Measurements from ENCODE around the gene SAMD8. TPM values are rescaled to one million over a fixed set of nuclear protein-coding genes. Genes with fewer than 3 reads are reported as not detected.
"Not testable (repeated sequence)": the region's sequence is repeated elsewhere in the genome, so short reads cannot be mapped to it uniquely, and the experiment has no call there.

The SAMD8 gene
- total RNA-seq, 2 experiments from 2014 or later, result 20.5 to 20.9 TPM

DNA sequence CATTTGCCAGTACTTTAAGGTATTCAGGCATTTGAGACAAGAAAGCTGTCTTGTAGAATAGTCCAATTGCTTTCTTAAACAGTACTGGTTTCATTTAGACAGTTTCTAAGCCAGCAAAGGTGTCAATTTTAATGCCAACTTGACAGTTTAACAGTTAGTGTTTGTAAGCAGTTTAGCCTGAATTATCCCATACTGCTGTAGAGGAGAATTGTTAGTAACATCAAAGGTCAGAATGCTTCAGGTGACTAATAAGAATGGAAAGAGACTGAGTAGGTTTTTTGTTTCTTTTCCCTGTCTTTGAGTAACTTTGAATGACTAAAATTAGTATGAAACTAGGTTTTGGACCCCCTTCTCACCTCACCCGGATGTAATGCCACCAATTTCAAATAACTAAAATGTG is 69.6 kb downstream of the SAMD8 start:
- Mint-ChIP-seq H3K9me3 (ENCODE audit: low read depth) (no peaks in the 10 kb centered on the region), H3K27ac (peak overlapping the region; percentile 51), H3K27me3 (no peaks in the 10 kb centered on the region), H3K4me3 (no peak overlapping the region), H3K36me3 (ENCODE audit: low read depth) (peaks cover 23% of the 10 kb centered on the region), H3K4me1 (peaks cover 32% of the 10 kb centered on the region)
- intact Hi-C loops (cut with DNase I, micrococcal nuclease), result loop anchor here (2.0 to 10.0 kb wide), 3 partner anchors 44 to 68 kb away; partner anchors contain the start of gene SAMD8 (in 1 of the 2)
- ATAC-seq (peak; percentile 80), DNase-seq (no peak)
- ChIA-PET POLR2A (interaction anchor here (0.6 to 0.7 kb wide), 2 partner anchors 87 to 1554 kb away, joined by 4 to 5 read pairs; no protein-coding TSS in a partner anchor), CTCF (interaction anchor here (0.6 to 1.5 kb wide), 4 partner anchors 8 to 54 kb away, joined by 3 to 5 read pairs (median 3); partner anchors contain the start of gene VDAC2)

DNA sequence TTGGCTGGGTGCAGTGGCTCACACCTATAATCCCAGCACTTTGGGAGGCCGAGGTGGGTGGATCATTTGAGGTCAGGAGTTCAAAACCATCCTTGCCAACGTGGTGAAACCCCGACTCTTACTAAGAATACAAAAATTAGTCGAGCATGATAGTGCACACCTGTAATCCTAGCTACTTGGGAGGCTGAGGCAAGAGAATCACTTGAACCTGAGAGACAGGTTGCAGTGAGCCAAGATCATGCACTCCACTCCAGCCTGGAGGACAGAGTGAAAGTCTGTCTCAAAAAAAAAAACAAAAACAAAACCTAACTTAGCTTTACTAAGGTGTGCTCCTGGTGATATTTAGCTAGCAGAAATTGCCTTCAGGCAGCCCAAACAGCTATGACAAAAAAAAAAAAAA is 74.9 kb downstream of the SAMD8 start:
- ChIA-PET CTCF (interaction anchor here (1.3 to 2.4 kb wide), 4 partner anchors 18 to 51 kb away, joined by 3 to 8 read pairs (median 5); partner anchors contain the start of gene VDAC2), POLR2A (interaction anchor here (0.6 kb wide), 1 partner anchor 132 kb away, joined by 5 read pairs; no protein-coding TSS in a partner anchor)
- peaks cover 14% of the 10 kb centered on the region for H3K4me1 Mint-ChIP-seq
- intact Hi-C loops (cut with DNase I, micrococcal nuclease), result loop anchor here in 1 of 2 experiments (10.0 kb wide), 1 partner anchor 72 kb away; the partner anchor contains the start of gene SAMD8
- H3K9me3 Mint-ChIP-seq (ENCODE audit: low read depth), result no peaks in the 10 kb centered on the region
- ATAC-seq (no peak), DNase-seq (no peak)
- no peaks in the 10 kb centered on the region for H3K27me3 Mint-ChIP-seq
- no peak overlapping the region for H3K4me3 Mint-ChIP-seq
- no peaks in the 10 kb centered on the region for H3K36me3 Mint-ChIP-seq (ENCODE audit: low read depth)
- H3K27ac Mint-ChIP-seq, result peak overlapping the region; percentile 63

DNA sequence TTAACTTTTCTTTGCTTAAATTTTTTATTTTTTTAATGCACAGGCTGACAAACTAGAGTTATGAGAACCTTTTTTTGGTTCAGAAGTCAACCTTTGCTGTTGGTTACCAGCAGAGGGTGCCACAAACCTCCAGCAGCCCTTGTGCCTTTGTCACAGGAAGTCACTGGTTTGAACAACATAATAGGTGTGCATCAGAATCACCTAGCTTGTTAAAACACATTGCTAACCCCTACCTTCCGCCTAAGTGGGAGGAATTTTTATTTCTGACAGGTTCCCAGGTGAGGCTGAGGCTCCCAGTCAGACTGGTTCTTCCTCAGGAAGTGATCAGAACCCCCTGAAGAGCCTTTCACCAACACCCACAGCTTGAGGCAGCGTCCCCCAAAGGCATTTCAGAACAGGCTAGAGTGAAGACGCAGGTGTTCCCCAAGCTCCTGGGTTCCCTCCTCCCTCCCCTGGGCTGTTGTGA is 76.5 kb downstream of the SAMD8 start:
- Mint-ChIP-seq H3K36me3 (ENCODE audit: low read depth) (no peaks in the 10 kb centered on the region), H3K4me3 (no peak overlapping the region), H3K9me3 (ENCODE audit: low read depth) (no peaks in the 10 kb centered on the region), H3K4me1 (peaks cover 10% of the 10 kb centered on the region), H3K27me3 (no peaks in the 10 kb centered on the region), H3K27ac (peak overlapping the region; percentile 72)
- POLR2A ChIA-PET, result interaction anchor here (1.0 to 1.2 kb wide), 3 partner anchors 22 to 47 kb away, joined by 4 to 6 read pairs (median 4); no protein-coding TSS in a partner anchor
- intact Hi-C loops (cut with DNase I, micrococcal nuclease), result loop anchor here (1.0 to 10.0 kb wide), 5 partner anchors 22 to 73 kb away; partner anchors contain the start of genes VDAC2 (in 2 of the 2) and SAMD8 (in 1 of the 2)
- peak; percentile 91 for ATAC-seq
- DNase-seq, result peak; percentile 81
- CTCF ChIA-PET, result interaction anchor here (0.7 to 3.1 kb wide), 21 partner anchors 9 to 233 kb away, joined by 3 to 40 read pairs (median 5); partner anchors contain the start of genes COMTD1 and VDAC2

DNA sequence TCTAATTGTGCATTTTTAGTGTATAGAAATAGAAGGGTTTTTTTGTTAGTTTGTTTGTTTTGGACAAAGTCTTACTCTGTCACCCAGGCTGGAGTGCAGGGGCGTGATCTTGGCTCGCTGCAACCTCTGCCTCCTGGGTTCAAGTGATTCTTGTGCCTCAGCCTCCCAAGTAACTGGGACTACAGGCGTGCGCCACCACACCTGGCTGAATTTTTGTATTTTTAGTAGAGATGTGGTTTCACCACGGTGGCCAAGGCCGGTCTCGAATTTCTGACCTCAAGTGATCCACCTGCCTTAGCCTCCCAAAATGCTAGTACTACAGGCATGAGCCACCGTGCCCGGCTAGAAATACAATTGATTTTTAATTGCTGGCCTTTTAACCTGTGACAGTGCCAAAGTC is 77.1 kb downstream of the SAMD8 start:
- not testable (repeated sequence) for H3K4me3 Mint-ChIP-seq; H3K27me3 Mint-ChIP-seq; ATAC-seq; DNase-seq; H3K9me3 Mint-ChIP-seq (ENCODE audit: low read depth); H3K36me3 Mint-ChIP-seq (ENCODE audit: low read depth); H3K27ac Mint-ChIP-seq
- ChIA-PET CTCF (interaction anchor here (0.7 to 3.1 kb wide), 20 partner anchors 8 to 233 kb away, joined by 3 to 40 read pairs (median 5); partner anchors contain the start of genes COMTD1 and VDAC2), POLR2A (interaction anchor here (1.0 to 1.2 kb wide), 3 partner anchors 22 to 46 kb away, joined by 4 to 6 read pairs (median 4); no protein-coding TSS in a partner anchor)
- peaks cover 10% of the 10 kb centered on the region for H3K4me1 Mint-ChIP-seq
- intact Hi-C loops (cut with DNase I, micrococcal nuclease), result loop anchor here (1.0 to 10.0 kb wide), 5 partner anchors 22 to 74 kb away; partner anchors contain the start of genes VDAC2 (in 2 of the 2) and SAMD8 (in 1 of the 2)

DNA sequence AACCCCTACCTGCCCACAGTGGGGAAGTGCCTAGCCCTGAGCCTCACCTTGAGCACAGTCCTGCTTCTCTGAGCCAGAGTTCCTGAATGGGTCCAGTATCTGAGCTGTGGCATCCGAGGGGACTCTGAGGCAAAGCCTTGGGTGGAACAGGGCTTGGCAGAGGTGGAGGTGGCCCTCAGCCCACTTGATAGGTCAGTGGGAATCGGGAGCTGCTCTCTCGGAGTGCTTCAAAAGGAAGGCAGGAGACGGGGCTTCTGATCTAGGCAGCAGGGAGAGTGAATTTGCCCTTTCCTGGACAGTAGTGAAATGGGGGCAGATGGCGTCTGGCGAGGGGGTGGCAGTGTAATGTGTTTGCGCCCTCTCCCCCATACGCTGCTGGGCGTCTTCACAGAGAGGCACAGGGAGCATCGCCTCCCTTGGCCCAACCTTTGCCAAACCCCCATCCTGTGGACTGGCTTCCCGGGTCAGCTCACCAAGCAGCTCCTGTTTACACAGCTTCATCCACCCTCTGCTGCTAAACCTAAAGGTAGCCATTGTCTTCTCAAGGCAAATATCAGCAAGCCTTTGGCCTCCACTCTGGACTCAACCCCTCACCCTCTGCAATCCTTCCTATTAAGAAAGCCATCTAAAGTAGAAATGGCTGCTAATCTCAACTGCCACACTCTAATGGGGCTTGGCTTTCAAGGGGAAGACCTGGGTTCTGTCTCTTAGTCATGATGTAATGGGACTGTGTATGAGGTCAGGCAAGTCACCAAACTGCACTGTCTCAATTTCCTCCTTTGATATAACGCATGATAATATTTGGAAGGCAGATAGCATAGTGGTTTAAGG is 78.0 kb downstream of the SAMD8 start:
- no peak for DNase-seq
- no peak overlapping the region for H3K4me3 Mint-ChIP-seq
- CTCF ChIA-PET, result interaction anchor here (0.7 to 3.1 kb wide), 7 partner anchors 9 to 88 kb away, joined by 3 to 40 read pairs (median 3); partner anchors contain the start of genes COMTD1 and VDAC2
- peaks cover 10% of the 10 kb centered on the region for H3K4me1 Mint-ChIP-seq
- H3K27ac Mint-ChIP-seq, result no peak overlapping the region
- no peaks in the 10 kb centered on the region for H3K9me3 Mint-ChIP-seq (ENCODE audit: low read depth)
- intact Hi-C loops (cut with DNase I, micrococcal nuclease), result loop anchor here in 1 of 2 experiments (2.0 to 10.0 kb wide), 2 partner anchors 21 to 75 kb away; partner anchors contain the start of genes SAMD8 and VDAC2
- H3K36me3 Mint-ChIP-seq (ENCODE audit: low read depth), result no peaks in the 10 kb centered on the region
- no peak for ATAC-seq
- POLR2A ChIA-PET, result no interaction called here
- H3K27me3 Mint-ChIP-seq, result no peaks in the 10 kb centered on the region

DNA sequence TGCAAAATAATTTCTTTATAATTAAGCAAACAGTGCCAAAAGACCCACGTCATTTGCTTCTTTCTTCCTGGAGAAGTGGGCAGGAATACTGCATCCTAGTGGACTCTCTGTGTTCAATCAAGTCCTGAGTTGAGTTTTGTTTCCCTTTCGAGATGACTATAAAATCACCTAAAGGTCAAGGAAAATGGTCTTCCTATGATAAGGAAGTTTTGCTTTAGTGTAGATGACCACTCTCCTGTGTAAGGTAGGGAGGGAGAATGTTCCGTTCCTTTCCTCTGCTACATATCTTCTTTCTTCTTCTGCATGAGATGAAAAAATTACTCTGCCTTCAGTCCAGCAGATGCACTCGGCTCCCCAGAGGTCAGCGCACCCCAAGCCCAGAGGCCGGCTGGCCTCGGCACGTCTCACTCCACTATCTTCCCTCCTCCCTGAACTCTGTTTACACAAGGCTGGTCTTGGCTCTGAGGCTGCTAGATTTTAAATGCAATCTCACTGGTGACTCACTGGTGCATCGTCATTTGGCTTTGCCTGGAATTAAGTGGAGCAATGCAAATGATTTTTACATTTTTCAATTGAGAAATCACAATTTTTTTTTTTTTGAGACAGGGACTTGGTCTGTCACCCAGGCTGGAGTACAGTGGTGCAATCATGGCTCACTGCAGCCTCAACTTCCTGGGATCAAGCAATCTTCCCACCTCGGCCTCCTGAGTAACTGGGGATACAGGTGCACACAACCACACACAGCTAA is 80.5 kb downstream of the SAMD8 start:
- H3K36me3 Mint-ChIP-seq (ENCODE audit: low read depth), result no peaks in the 10 kb centered on the region
- CTCF ChIA-PET, result interaction anchor here (0.6 to 1.4 kb wide), 2 partner anchors 9 to 45 kb away, joined by 3 to 4 read pairs; no protein-coding TSS in a partner anchor
- H3K27ac Mint-ChIP-seq, result no peak overlapping the region
- intact Hi-C loops (cut with DNase I, micrococcal nuclease), result no loop called here
- no peaks in the 10 kb centered on the region for H3K27me3 Mint-ChIP-seq
- ATAC-seq (no peak), DNase-seq (no peak)
- H3K4me3 Mint-ChIP-seq, result no peak overlapping the region
- no peaks in the 10 kb centered on the region for H3K9me3 Mint-ChIP-seq (ENCODE audit: low read depth)
- peaks cover 8% of the 10 kb centered on the region for H3K4me1 Mint-ChIP-seq
- POLR2A ChIA-PET, result no interaction called here

DNA sequence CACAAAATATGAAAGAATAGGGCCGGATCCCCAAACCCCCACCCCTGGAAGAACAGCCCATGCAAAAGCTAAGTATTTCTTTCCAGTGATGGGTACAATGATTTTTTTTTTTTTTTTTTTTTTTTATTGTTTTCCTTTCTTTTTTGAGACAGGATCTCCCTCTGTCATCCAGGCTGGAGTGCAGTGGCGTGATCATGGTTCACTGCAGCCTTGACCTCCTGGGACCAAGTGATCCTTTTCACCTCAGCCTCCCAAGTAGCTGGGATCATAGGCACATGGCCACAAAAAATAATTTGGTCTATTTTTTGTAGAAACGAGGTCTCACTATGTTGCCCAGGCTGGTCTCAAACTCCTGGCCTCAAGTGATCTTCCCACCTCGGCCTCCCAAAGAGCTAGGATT is 83.2 kb downstream of the SAMD8 start:
- ChIA-PET POLR2A (interaction anchor here (0.6 kb wide), 1 partner anchor 9 kb away, joined by 6 read pairs; no protein-coding TSS in a partner anchor), CTCF (interaction anchor here (0.6 to 1.8 kb wide), 5 partner anchors 9 to 41 kb away, joined by 3 to 4 read pairs (median 4); partner anchors contain the start of gene COMTD1)
- H3K36me3 Mint-ChIP-seq (ENCODE audit: low read depth); ATAC-seq; H3K27ac Mint-ChIP-seq; H3K4me1 Mint-ChIP-seq; DNase-seq; intact Hi-C loops (cut with DNase I, micrococcal nuclease); H3K27me3 Mint-ChIP-seq; H3K4me3 Mint-ChIP-seq; H3K9me3 Mint-ChIP-seq (ENCODE audit: low read depth): not testable (repeated sequence)

DNA sequence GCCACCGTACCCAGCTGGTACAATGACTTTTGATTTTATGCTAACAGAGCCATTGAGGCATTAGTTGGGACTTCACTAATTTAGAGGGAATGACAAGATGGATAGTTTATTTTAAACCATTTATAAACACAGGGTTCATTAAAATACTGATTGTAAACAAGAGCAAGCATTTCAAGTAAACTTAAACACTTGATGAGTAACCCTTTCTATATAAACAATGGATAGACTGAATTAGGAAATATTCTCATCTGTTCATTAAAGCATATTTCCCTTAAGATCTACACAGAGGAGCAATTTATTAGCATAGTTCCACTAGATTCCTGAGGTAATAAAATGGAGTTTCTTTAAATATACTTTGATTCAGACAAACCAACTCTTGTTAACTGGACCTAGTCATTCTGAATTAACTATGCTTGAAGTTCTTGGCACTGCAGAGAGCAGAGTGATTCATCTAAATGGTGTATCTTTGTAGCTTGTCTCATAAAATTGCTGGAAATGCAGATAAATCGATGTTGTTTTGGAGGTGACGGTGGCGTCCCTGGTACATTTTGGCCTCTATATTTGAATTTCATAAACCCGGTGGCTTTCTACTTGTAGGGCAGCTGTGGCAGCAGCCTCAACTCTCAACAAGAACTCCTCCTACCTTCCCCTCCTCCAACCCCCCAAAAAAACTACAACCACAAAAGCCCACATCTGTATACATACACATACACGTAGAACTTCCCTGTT is 83.7 kb downstream of the SAMD8 start:
- Mint-ChIP-seq H3K4me3 (no peak overlapping the region), H3K4me1 (no peaks in the 10 kb centered on the region), H3K36me3 (ENCODE audit: low read depth) (no peaks in the 10 kb centered on the region), H3K9me3 (ENCODE audit: low read depth) (no peaks in the 10 kb centered on the region), H3K27ac (no peak overlapping the region), H3K27me3 (no peaks in the 10 kb centered on the region)
- no peak for DNase-seq
- CTCF ChIA-PET, result interaction anchor here (1.6 to 1.8 kb wide), 3 partner anchors 12 to 40 kb away, joined by 4 read pairs; partner anchors contain the start of gene COMTD1
- POLR2A ChIA-PET, result interaction anchor here (0.7 kb wide), 1 partner anchor 505 kb away, joined by 6 read pairs; no protein-coding TSS in a partner anchor
- intact Hi-C loops (cut with DNase I, micrococcal nuclease), result no loop called here
- no peak for ATAC-seq

DNA sequence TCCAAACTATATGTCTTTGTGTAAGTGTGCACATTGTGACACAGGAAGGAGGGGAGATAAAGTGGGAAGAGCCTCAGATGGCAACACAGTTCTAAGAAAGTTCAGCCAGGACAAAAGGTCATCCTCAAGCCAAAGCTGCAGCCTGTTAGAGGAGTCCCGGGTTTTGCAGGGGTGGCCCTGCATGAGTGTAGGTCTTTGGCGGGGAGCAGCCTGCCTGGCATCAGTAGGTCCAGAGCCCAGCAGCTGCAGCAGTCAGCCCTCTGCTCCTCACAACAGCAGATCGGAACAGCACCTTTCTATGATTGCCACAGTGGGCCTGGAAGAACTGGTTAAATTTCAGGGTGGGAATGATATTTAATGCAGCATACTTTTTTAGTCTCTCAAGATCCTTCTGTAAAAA is 85.6 kb downstream of the SAMD8 start:
- H3K4me1 Mint-ChIP-seq, result no peaks in the 10 kb centered on the region
- H3K9me3 Mint-ChIP-seq (ENCODE audit: low read depth), result no peaks in the 10 kb centered on the region
- no peak overlapping the region for H3K4me3 Mint-ChIP-seq
- no peaks in the 10 kb centered on the region for H3K36me3 Mint-ChIP-seq (ENCODE audit: low read depth)
- H3K27me3 Mint-ChIP-seq, result no peaks in the 10 kb centered on the region
- no peak overlapping the region for H3K27ac Mint-ChIP-seq
- intact Hi-C loops (cut with DNase I, micrococcal nuclease), result no loop called here
- ChIA-PET POLR2A (no interaction called here), CTCF (interaction anchor here (0.6 to 2.8 kb wide), 3 partner anchors 9 to 33 kb away, joined by 3 to 8 read pairs (median 4); no protein-coding TSS in a partner anchor)
- DNase-seq (no peak), ATAC-seq (no peak)

DNA sequence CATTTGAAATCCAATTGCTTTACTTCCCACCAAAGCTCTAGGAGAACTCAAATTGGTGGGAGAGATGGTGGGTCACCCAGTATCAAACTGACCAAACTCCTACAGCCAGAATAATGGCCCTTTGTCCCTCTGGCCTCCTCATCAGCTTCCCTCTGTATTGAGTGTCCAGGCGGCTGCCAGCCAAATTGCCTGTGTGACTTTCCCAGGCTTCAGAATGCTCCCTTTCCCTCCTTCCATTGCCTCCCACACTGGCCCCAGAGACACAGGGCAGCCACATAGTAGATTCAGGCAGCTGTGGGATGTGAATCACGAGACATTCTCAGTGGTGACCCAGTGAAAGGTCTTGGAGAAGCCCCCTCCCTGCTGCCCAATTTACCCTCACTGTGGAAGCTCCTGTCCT is 86.5 kb downstream of the SAMD8 start:
- no peaks in the 10 kb centered on the region for H3K36me3 Mint-ChIP-seq (ENCODE audit: low read depth)
- no peak for ATAC-seq

More for the DNA sequence above, 86.5 kb downstream of the SAMD8 start:
- POLR2A ChIA-PET, result no interaction called here
- Mint-ChIP-seq H3K4me3 (no peak overlapping the region), H3K4me1 (no peaks in the 10 kb centered on the region), H3K9me3 (ENCODE audit: low read depth) (no peaks in the 10 kb centered on the region), H3K27ac (no peak overlapping the region), H3K27me3 (no peaks in the 10 kb centered on the region)
- intact Hi-C loops (cut with DNase I, micrococcal nuclease), result no loop called here
- CTCF ChIA-PET, result interaction anchor here (2.8 kb wide), 1 partner anchor 10 kb away, joined by 8 read pairs; no protein-coding TSS in a partner anchor
- no peak for DNase-seq
